CD4-positive, alpha-beta T cell treated with Interleukin-4 for 4 hours (primary cell): ENCODE measurements around the gene DYRK1A.
"Not testable (repeated sequence)": the region's sequence is repeated elsewhere in the genome, so short reads cannot be mapped to it uniquely, and the experiment has no call there.

Experiments
- DNase-seq: peaks from one replicate; pipeline ENCODE4 v3.0.0-alpha.2; 2020

Gene DYRK1A

GRCh38 chr21:37532868-37533780 is 166.6 kb downstream of the DYRK1A start:
- peak; percentile 24 for DNase-seq

GRCh38 chr21:37534431-37534830 is 167.9 kb downstream of the DYRK1A start:
- no peak for DNase-seq

GRCh38 chr21:37535130-37535529 is 168.6 kb downstream of the DYRK1A start:
- no peak for DNase-seq

- DNase-seq: no peak
These were observed 169.1 kb downstream of the DYRK1A start for GRCh38 chr21:37535672-37536071.

- DNase-seq: no peak
These were observed 170.2 kb downstream of the DYRK1A start for GRCh38 chr21:37536616-37537278.

- DNase-seq: no peak
These were observed 170.9 kb downstream of the DYRK1A start for GRCh38 chr21:37537391-37537996.

GRCh38 chr21:37538971-37539590 is 172.5 kb downstream of the DYRK1A start:
- no peak for DNase-seq

- DNase-seq: not testable (repeated sequence)
These were observed 174.6 kb downstream of the DYRK1A start for GRCh38 chr21:37541128-37541527.

- DNase-seq: no peak
These were observed 175.9 kb downstream of the DYRK1A start for GRCh38 chr21:37542512-37542911.

GRCh38 chr21:37546299-37546908 is 179.8 kb downstream of the DYRK1A start:
- no peak for DNase-seq

- no peak for DNase-seq
These were observed 180.5 kb downstream of the DYRK1A start for GRCh38 chr21:37546949-37547614.

- DNase-seq: no peak
These were observed 181.1 kb downstream of the DYRK1A start for GRCh38 chr21:37547615-37548200.

- no peak for DNase-seq
These were observed 182.0 kb downstream of the DYRK1A start for GRCh38 chr21:37548521-37548981.

- DNase-seq: not testable (repeated sequence)
These were observed 183.2 kb downstream of the DYRK1A start for GRCh38 chr21:37549730-37550129.

- no peak for DNase-seq
These were observed 183.6 kb downstream of the DYRK1A start for GRCh38 chr21:37550157-37550556.

- no peak for DNase-seq
These were observed 184.2 kb downstream of the DYRK1A start for GRCh38 chr21:37550618-37551330.

GRCh38 chr21:37551331-37551992 is 184.9 kb downstream of the DYRK1A start:
- no peak for DNase-seq

- DNase-seq: no peak
These were observed 185.4 kb downstream of the DYRK1A start for GRCh38 chr21:37551993-37552355.

- no peak for DNase-seq
These were observed 186.0 kb downstream of the DYRK1A start for GRCh38 chr21:37552496-37553029.

GRCh38 chr21:37553078-37553481 is 186.5 kb downstream of the DYRK1A start:
- no peak for DNase-seq
